GM21423 (cell line): ENCODE data around the gene HSD11B1.

ENCODE experiments used
- ATAC-seq: cut with Tn5 transposase; IDR thresholded peaks from one replicate; pipeline ENCODE4 v1.9.1; 2021; ENCODE audit warnings: mild to moderate bottlenecking, moderate library complexity; ENCODE audit not compliant: unreplicated experiment

The HSD11B1 gene

DNA sequence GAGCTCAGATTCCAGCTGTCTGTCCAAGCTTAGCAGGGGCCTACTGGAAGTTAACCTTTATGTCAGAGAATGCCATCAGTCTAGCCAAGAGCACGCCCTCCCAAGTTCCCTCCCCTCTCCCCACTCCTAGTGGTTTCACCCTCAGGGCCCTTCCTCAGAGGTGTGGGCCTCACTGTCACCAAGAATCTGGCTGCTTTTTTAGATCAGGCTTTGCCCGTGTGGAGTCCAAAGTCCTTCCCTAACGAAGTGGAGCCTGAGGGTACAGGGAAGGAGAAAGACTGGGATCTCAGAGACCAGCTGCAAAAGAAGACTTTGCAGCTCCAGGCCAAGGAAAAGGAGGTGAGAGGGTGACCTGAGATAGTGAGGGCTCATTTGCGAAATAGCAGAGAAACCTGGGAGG, 75.6 kb downstream of the HSD11B1 start:
- ATAC-seq = no peak

DNA sequence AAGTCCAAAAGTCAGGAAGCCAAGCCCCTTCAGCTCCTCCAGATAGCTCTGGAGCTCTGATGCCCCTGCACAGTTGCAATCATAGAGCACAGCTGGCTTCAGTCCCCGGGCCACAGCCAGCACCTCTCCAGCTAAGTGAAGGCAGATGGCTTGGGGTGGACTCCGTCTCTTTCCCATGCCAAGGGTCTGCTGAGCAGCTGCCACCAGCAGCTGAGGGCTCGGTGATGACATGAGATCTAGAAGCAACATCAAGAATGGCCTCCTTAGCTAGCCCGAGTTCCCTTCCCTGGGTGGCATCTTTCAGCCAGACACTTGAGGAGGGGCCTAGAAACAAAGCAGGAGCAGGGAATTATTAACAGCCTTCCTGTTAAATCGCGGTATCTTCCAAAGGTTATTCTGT, 78.7 kb downstream of the HSD11B1 start:
- no peak for ATAC-seq
